Ovary (tissue), 9 donors: Measurements from ENCODE around the gene PIWIL4. TPM values are rescaled to one million over a fixed set of nuclear protein-coding genes. Genes with fewer than 3 reads are reported as not detected.

Experiments used
- DNase-seq, 5 donors: peaks; one replicate each; pipeline ENCODE4 v3.0.0-alpha.2; 2019 to 2020
- H3K27ac ChIP-seq, 2 donors: fragments of 200-600 bp; one replicate each; pipeline versions ENCODE4 v1.5.1 to v1.8.0; 2019 to 2022
- H3K27me3 ChIP-seq: fragments of 200-600 bp; one replicate; pipeline ENCODE4 v1.8.0; 2022
- H3K36me3 ChIP-seq: fragments of 200-600 bp; sonication (generic); one replicate; pipeline ENCODE4 v1.5.1; 2019
- H3K4me1 ChIP-seq: one replicate; pipeline ENCODE4 v1.8.1; 2013; ENCODE audit warnings: mild to moderate bottlenecking, moderate library complexity; ENCODE audit not compliant: insufficient read depth
- H3K4me3 ChIP-seq: fragments of 200-600 bp; sonication (generic); one replicate; pipeline ENCODE4 v1.5.1; 2017
- H3K9me3 ChIP-seq, 2 donors: fragments of 200-600 bp in 1 of 2; sonication (generic) in 1 of 2; one replicate each; pipeline versions ENCODE4 v1.5.1 to v1.8.1; 2013 to 2019; ENCODE audit warnings: mild to moderate bottlenecking in 1 of 2, moderate library complexity in 1 of 2
- EP300 ChIP-seq: sonication (generic); formaldehyde crosslinking; IDR thresholded peaks from one replicate; pipeline ENCODE4 v1.6.1; 2017; ENCODE audit warnings: antibody characterized with exemption
- POLR2A ChIP-seq: fragments of 450-650 bp; IDR thresholded peaks from one replicate; pipeline ENCODE4 v1.6.1; 2017; ENCODE audit warnings: antibody characterized with exemption, mild to moderate bottlenecking, moderate library complexity
- WGBS, 3 donors: extraction: QIAGEN DNeasy Blood & Tissue Kit in 1 of 3; methylation state at CpG; one replicate each; pipeline versions ENCODE4 v1.1.5 to v1.1.7; 2013 to 2017; 5-methylcytosine and 5-hydroxymethylcytosine counted together
- intact Hi-C, 4 donors: fragments of 100-400 bp; cut with DNase I; formaldehyde crosslinking; loops; one replicate each; pipeline versions ENCODE4 v1.11.0 to v1.15.1; 2022 to 2023
- polyA plus RNA-seq, 2 donors: library from polyadenylated mRNA; stranded (reverse); fragments of 200-250 nt in 1 of 2; fragments of 350-450 nt in 1 of 2; fragmentation: Illumina TruSeq in 1 of 2; extraction: RNeasy Lipid Tissue Mini Kit (QIAGEN cat#74804) in 1 of 2; gene quantifications; one replicate each; pipeline ENCODE4 v1.2.3, GENCODE V29; 2013 to 2014
- total RNA-seq, 7 donors: library from RNA; depleted of rRNA in 2 of 7; stranded (reverse); fragments of >200 nt in 2 of 7; fragmentation: NEBNext Ultra II Directional in 3 of 7; extraction: Animal tissue kit (Norgen Biotek cat#: 25700) in 3 of 7; gene quantifications; one replicate each; pipeline versions ENCODE4 v1.1.0 to v1.2.4, GENCODE V29; 2016 to 2023
- TF ChIP-seq, protein P1 (sequence below), 3 donors: fragments of 450-650 bp in 2 of 3; fragments of 200-600 bp in 1 of 3; IDR thresholded peaks; one replicate each; pipeline versions ENCODE4 v1.5.1 to v1.8.0; 2016 to 2022; ENCODE audit warnings: antibody characterized with exemption in 3 of 3, mild to moderate bottlenecking in 1 of 3
- donor health status: DM: no; HTN: no; CAD: no; lungs with moderate emphysema.
- donor health status: DM: no; HTN: no; CAD: no.
- donor health status: Bipolar disorder and iron deficiency.
- donor health status: DM: yes; HTN: yes; CAD: no.
- donor health status: DM: no; HTN: no; CAD: no.
- donor health status: DM: yes; HTN: yes; CAD: no.

The PIWIL4 gene
- total and polyA plus RNA-seq, 9 donors: 1.9 to 4.6 (median 3.6) TPM

DNA sequence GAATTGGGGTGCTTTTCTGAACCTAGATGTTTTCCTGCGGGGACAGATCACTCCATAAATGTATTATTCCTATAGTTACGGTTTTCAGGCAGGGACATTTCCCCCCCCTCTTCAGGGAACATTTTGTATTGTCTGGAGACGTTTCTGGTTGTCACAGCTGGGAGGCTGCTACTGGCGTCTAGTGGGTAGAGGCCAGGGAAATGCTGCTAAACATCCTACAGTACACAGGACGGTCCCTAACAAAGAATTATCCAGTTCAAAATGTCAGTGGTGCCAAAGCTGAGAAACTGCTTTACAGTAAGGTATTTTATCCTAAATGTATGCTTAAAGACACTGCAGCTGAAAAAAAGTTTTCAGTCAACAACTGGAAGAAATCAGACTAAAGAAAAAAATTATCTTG, 19.4 kb downstream of the PIWIL4 start:
- no peak for DNase-seq
- Histone ChIP-seq H3K4me3 (no peak overlapping the region), H3K4me1 (no peaks in the 10 kb centered on the region), H3K27me3 (no peaks in the 10 kb centered on the region), H3K36me3 (no peaks in the 10 kb centered on the region), H3K9me3 (no peaks in the 10 kb centered on the region), H3K27ac (no peak overlapping the region)
- intact Hi-C loops: no loop called here
- TF ChIP-seq, protein P1, sequence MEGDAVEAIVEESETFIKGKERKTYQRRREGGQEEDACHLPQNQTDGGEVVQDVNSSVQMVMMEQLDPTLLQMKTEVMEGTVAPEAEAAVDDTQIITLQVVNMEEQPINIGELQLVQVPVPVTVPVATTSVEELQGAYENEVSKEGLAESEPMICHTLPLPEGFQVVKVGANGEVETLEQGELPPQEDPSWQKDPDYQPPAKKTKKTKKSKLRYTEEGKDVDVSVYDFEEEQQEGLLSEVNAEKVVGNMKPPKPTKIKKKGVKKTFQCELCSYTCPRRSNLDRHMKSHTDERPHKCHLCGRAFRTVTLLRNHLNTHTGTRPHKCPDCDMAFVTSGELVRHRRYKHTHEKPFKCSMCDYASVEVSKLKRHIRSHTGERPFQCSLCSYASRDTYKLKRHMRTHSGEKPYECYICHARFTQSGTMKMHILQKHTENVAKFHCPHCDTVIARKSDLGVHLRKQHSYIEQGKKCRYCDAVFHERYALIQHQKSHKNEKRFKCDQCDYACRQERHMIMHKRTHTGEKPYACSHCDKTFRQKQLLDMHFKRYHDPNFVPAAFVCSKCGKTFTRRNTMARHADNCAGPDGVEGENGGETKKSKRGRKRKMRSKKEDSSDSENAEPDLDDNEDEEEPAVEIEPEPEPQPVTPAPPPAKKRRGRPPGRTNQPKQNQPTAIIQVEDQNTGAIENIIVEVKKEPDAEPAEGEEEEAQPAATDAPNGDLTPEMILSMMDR (IDR thresholded peaks at IDR 0.05): no peak
- TF ChIP-seq EP300: no peak
- no peak for TF ChIP-seq POLR2A
- 69 to 80% (median 80%) methylated on average over 5 of the region's 5 CpGs for WGBS, 3 donors

- H3K9me3 ChIP-seq: no peaks in the 10 kb centered on the region
- H3K36me3 ChIP-seq: no peaks in the 10 kb centered on the region
- WGBS, 3 donors: 79 to 80% (median 80%) methylated on average over 5 of the region's 5 CpGs
- H3K4me3 ChIP-seq: no peak overlapping the region
- H3K4me1 ChIP-seq: no peaks in the 10 kb centered on the region
- intact Hi-C loops: no loop called here
- TF ChIP-seq, protein P1 (IDR thresholded peaks at IDR 0.05): no peak
- TF ChIP-seq POLR2A: no peak
- TF ChIP-seq EP300: no peak
- no peak overlapping the region for H3K27ac ChIP-seq
- no peak for DNase-seq
- H3K27me3 ChIP-seq: no peaks in the 10 kb centered on the region
These were observed 19.8 kb downstream of the PIWIL4 start for GRCh38 chr11:94586978-94587377.

DNA sequence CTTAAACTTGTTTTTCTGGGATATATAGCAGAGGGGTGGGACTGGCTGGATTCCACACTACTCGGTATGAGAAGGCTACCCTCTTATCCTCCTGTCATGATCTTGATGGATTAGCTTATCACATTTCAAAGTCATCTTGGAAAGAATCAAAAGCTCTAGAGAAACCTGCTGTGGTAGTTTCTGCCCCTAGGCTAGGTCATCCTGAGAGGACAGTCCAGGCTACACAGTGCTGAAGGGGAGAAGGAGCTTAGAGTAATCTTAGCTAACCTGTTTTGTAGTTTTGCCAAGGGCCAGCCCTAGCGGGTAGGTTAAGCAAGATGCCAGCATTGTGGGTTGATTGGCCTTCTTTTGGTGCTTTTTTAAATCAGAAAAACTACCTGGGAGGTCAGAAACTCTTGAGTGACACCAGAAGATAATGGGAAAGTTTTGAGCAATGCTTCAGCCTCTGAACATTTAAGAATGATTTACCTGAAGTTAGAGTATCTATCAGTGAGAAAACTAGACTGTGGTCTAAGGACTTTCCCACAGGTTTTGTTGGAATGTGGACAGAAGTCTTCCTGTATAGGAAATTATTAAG, 21.3 kb downstream of the PIWIL4 start:
- H3K36me3 ChIP-seq: no peaks in the 10 kb centered on the region
- H3K27ac ChIP-seq: no peak overlapping the region
- H3K27me3 ChIP-seq: no peaks in the 10 kb centered on the region
- no peaks in the 10 kb centered on the region for H3K9me3 ChIP-seq
- TF ChIP-seq EP300 (no peak), POLR2A (no peak)
- TF ChIP-seq, protein P1 (IDR thresholded peaks at IDR 0.05): no peak
- intact Hi-C loops: no loop called here
- 48 to 59% (median 52%) methylated on average over 2 of the region's 2 CpGs for WGBS, 3 donors
- H3K4me3 ChIP-seq: no peak overlapping the region
- DNase-seq: no peak
- no peaks in the 10 kb centered on the region for H3K4me1 ChIP-seq

GRCh38 chr11:94590352-94591041, 23.3 kb downstream of the PIWIL4 start:
- intact Hi-C loops: no loop called here
- DNase-seq: no peak
- Histone ChIP-seq H3K27ac (no peak overlapping the region), H3K9me3 (no peaks in the 10 kb centered on the region), H3K36me3 (no peaks in the 10 kb centered on the region), H3K4me1 (no peaks in the 10 kb centered on the region), H3K27me3 (no peaks in the 10 kb centered on the region), H3K4me3 (no peak overlapping the region)
- no peak for TF ChIP-seq EP300
- no peak for TF ChIP-seq POLR2A
- TF ChIP-seq, protein P1 (IDR thresholded peaks at IDR 0.05): no peak
- WGBS, 3 donors: 69 to 78% (median 73%) methylated on average over 6 of the region's 6 CpGs
